ENCODE measurements around the gene SNX2. TPM values are rescaled to one million over a fixed set of nuclear protein-coding genes. Genes with fewer than 3 reads are reported as not detected.
A peak's percentile ranks its signal among the peaks of the same experiment; 100 is the strongest.
"Not testable (repeated sequence)": the region's sequence is repeated elsewhere in the genome, so short reads cannot be mapped to it uniquely, and the experiment has no call there.

Gene SNX2
- total and polyA plus RNA-seq, 2 experiments from 2014 or later, result 56.5 to 62.5 TPM

GRCh38 chr5:122849771-122850170 lies 74.9 kb downstream of the SNX2 start:
- no peak for TF ChIP-seq EZH2phosphoT487 (IDR thresholded peaks at IDR 0.05; ENCODE audit: insufficient read depth, low read depth)
- TF ChIP-seq EZH2 (IDR thresholded peaks at IDR 0.05; ENCODE audit: insufficient read depth, poor library complexity, severe bottlenecking), result no peak
- Histone ChIP-seq H3K79me2 (ENCODE audit: insufficient read depth) (peaks cover 82% of the 10 kb centered on the region), H3K9ac (no peak overlapping the region), H3K9me3 (ENCODE audit: low read depth) (no peaks in the 10 kb centered on the region), H3F3A (ENCODE audit: insufficient read depth) (peaks cover 11% of the 10 kb centered on the region), H2AFZ (no peak overlapping the region), H3K4me3 (no peak overlapping the region; the same call in 1 of the 2 replicates), H3K36me3 (ENCODE audit: low read depth) (peaks cover 5% of the 10 kb centered on the region; the same call in 1 of the 2 replicates), H3K4me1 (ENCODE audit: insufficient read depth) (peaks cover 29% of the 10 kb centered on the region), H3K9me2 (ENCODE audit: insufficient read depth) (no peaks in the 10 kb centered on the region), H3K27me3 (replicated peaks; ENCODE audit: insufficient read depth) (no peaks in the 10 kb centered on the region), H3K4me2 (ENCODE audit: unreplicated experiment) (no peak overlapping the region), H4K20me1 (ENCODE audit: insufficient read depth) (no peaks in the 10 kb centered on the region; the same call in 1 of the 2 replicates), H3K27ac (no peak overlapping the region)
- peak; percentile 20 for DNase-seq
- WGBS, 2 experiments (ENCODE audit: low coverage in 1 of 2, low lambda C conversion rate in 2 of 2, missing lambda C conversion rate in 2 of 2), result 88 to 93% methylated on average over 1 of the region's 1 CpG
- in situ Hi-C loops (cut with MboI), result no loop called here

DNA sequence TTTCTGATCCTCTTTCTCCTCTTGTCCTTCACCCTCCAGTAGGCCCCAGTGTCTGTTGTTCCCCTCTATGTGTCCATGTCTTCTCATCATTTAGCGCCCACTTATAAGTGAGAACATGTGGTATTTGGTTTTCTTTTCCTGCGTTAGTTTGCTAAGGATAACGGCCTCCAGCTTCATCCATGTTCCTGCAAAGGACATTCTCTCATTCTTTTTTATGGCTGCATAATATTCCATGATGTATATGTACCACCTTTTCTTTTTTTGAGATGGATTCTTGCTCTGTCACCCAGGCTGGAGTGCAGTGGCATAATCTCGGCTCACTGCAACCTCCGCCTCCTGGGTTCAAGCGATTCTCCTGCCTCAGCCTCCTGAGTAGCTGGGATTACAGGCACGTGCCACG lies 82.7 kb downstream of the SNX2 start:
- in situ Hi-C loops (cut with MboI); H4K20me1 ChIP-seq (ENCODE audit: insufficient read depth); DNase-seq: not testable (repeated sequence)

GRCh38 chr5:122858451-122858850 lies 83.6 kb downstream of the SNX2 start:
- Histone ChIP-seq H3K9ac (no peak overlapping the region), H3K27ac (no peak overlapping the region), H3K36me3 (ENCODE audit: low read depth) (peaks cover 14% of the 10 kb centered on the region; the same call in 1 of the 2 replicates), H3K4me1 (ENCODE audit: insufficient read depth) (peaks cover 5% of the 10 kb centered on the region; the same call in 1 of the 2 replicates), H3K9me2 (ENCODE audit: insufficient read depth) (no peaks in the 10 kb centered on the region), H3K4me2 (ENCODE audit: unreplicated experiment) (no peak overlapping the region), H3K79me2 (ENCODE audit: insufficient read depth) (peaks cover 95% of the 10 kb centered on the region), H3K4me3 (no peak overlapping the region), H2AFZ (no peak overlapping the region), H3K9me3 (ENCODE audit: low read depth) (no peaks in the 10 kb centered on the region), H3F3A (ENCODE audit: insufficient read depth) (no peaks in the 10 kb centered on the region), H4K20me1 (ENCODE audit: insufficient read depth) (peaks cover 3% of the 10 kb centered on the region), H3K27me3 (replicated peaks; ENCODE audit: insufficient read depth) (no peaks in the 10 kb centered on the region)
- WGBS, 2 experiments (ENCODE audit: low coverage in 1 of 2, low lambda C conversion rate in 2 of 2, missing lambda C conversion rate in 2 of 2), result 47 to 74% methylated on average over 1 of the region's 1 CpG
- in situ Hi-C loops (cut with MboI), result no loop called here
- TF ChIP-seq EZH2 (IDR thresholded peaks at IDR 0.05; ENCODE audit: insufficient read depth, poor library complexity, severe bottlenecking) (no peak), EZH2phosphoT487 (IDR thresholded peaks at IDR 0.05; ENCODE audit: insufficient read depth, low read depth) (no peak)
- DNase-seq, result peak; percentile 45

More for the DNA sequence above, 82.7 kb downstream of the SNX2 start:
- H3K4me3 ChIP-seq; H3K27me3 ChIP-seq (replicated peaks; ENCODE audit: insufficient read depth); H3K9me2 ChIP-seq (ENCODE audit: insufficient read depth); H3K4me2 ChIP-seq (ENCODE audit: unreplicated experiment); H3K4me1 ChIP-seq (ENCODE audit: insufficient read depth); H3K9ac ChIP-seq; H3F3A ChIP-seq (ENCODE audit: insufficient read depth); H2AFZ ChIP-seq; H3K9me3 ChIP-seq (ENCODE audit: low read depth); H3K27ac ChIP-seq: not testable (repeated sequence)
- WGBS, 2 experiments (ENCODE audit: low coverage in 1 of 2, low lambda C conversion rate in 2 of 2, missing lambda C conversion rate in 2 of 2), result 97 to 99% methylated on average over 8 of the region's 8 CpGs
- Histone ChIP-seq H3K79me2 (ENCODE audit: insufficient read depth) (peaks cover 97% of the 10 kb centered on the region), H3K36me3 (ENCODE audit: low read depth) (peaks cover 14% of the 10 kb centered on the region; the same call in 1 of the 2 replicates)

DNA sequence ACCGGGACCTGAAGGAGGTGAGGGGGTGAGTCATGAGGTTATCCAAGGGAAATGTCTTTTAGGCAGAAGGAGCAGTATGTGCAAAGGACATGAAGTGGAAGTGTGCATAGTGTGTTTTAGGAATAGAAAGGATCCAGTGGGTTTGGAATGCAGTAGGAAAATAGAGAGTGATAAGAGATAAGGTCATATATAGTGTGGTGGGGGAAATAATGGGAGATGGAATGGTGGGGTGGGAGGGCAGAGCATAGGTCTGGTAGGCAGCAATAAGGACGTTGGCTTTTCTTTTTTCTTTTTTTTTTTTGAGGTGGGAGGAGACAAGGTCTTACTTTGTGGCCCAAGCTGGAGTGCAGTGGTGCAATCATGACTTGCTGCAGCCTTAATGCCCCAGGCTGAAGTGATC lies 88.4 kb downstream of the SNX2 start:
- in situ Hi-C loops (cut with MboI), result no loop called here
- peaks cover 3% of the 10 kb centered on the region; the same call in 1 of the 2 replicates for H4K20me1 ChIP-seq (ENCODE audit: insufficient read depth)
- 67 to 86% methylated on average over 2 of the region's 2 CpGs for WGBS, 2 experiments (ENCODE audit: low coverage in 1 of 2, low lambda C conversion rate in 2 of 2, missing lambda C conversion rate in 2 of 2)
- peaks cover 10% of the 10 kb centered on the region for H3K4me1 ChIP-seq (ENCODE audit: insufficient read depth)
- H3K36me3 ChIP-seq (ENCODE audit: low read depth), result no peaks in the 10 kb centered on the region
- no peak for DNase-seq
- H3K4me3 ChIP-seq, result no peak overlapping the region
- no peaks in the 10 kb centered on the region for H3K27me3 ChIP-seq (replicated peaks; ENCODE audit: insufficient read depth)
- peaks cover 81% of the 10 kb centered on the region for H3K79me2 ChIP-seq (ENCODE audit: insufficient read depth)
- no peak overlapping the region for H3K4me2 ChIP-seq (ENCODE audit: unreplicated experiment)
- no peaks in the 10 kb centered on the region; the same call in 1 of the 2 replicates for H3K9me2 ChIP-seq (ENCODE audit: insufficient read depth)
- H2AFZ ChIP-seq, result no peak overlapping the region
- no peak overlapping the region for H3K9ac ChIP-seq
- no peak overlapping the region for H3K27ac ChIP-seq
- no peaks in the 10 kb centered on the region for H3F3A ChIP-seq (ENCODE audit: insufficient read depth)
- no peaks in the 10 kb centered on the region for H3K9me3 ChIP-seq (ENCODE audit: low read depth)
- TF ChIP-seq EZH2phosphoT487 (IDR thresholded peaks at IDR 0.05; ENCODE audit: insufficient read depth, low read depth) (no peak), EZH2 (IDR thresholded peaks at IDR 0.05; ENCODE audit: insufficient read depth, poor library complexity, severe bottlenecking) (no peak)

DNA sequence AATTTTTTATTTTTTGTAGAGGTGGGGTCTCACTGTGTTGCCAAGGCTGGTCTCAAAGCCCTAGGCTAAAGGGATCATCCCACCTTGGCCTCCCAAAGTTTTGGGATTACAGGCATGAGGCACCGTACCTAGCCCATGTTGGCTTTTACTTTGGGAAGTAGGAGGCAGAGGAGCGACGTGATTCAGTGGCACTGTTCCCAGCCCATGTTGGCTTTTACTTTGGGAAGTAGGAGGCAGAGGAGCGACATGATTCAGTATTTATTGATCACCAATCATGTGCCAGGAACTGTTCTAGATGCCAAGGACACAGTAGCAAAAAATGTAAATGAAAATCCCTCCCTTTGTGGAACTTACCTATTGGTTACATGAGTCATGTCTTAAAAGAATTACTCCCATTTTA lies 88.8 kb downstream of the SNX2 start:
- H3K79me2 ChIP-seq (ENCODE audit: insufficient read depth), result peaks cover 81% of the 10 kb centered on the region
- no peak for TF ChIP-seq EZH2phosphoT487 (IDR thresholded peaks at IDR 0.05; ENCODE audit: insufficient read depth, low read depth)
- TF ChIP-seq EZH2 (IDR thresholded peaks at IDR 0.05; ENCODE audit: insufficient read depth, poor library complexity, severe bottlenecking), result no peak
- no peaks in the 10 kb centered on the region for H3F3A ChIP-seq (ENCODE audit: insufficient read depth)

More for the DNA sequence above, 88.8 kb downstream of the SNX2 start:
- DNase-seq, result no peak
- H3K4me3 ChIP-seq, result no peak overlapping the region
- H3K27me3 ChIP-seq (replicated peaks; ENCODE audit: insufficient read depth), result no peaks in the 10 kb centered on the region
- no peak overlapping the region for H3K9ac ChIP-seq
- 98% methylated on average over 4 of the region's 4 CpGs for WGBS, 2 experiments (ENCODE audit: low coverage in 1 of 2, low lambda C conversion rate in 2 of 2, missing lambda C conversion rate in 2 of 2)
- no peak overlapping the region for H3K4me2 ChIP-seq (ENCODE audit: unreplicated experiment)
- H3K9me3 ChIP-seq (ENCODE audit: low read depth), result no peaks in the 10 kb centered on the region
- H2AFZ ChIP-seq, result no peak overlapping the region
- H3K27ac ChIP-seq, result no peak overlapping the region
- H4K20me1 ChIP-seq (ENCODE audit: insufficient read depth), result peaks cover 3% of the 10 kb centered on the region; the same call in 1 of the 2 replicates
- H3K4me1 ChIP-seq (ENCODE audit: insufficient read depth), result peaks cover 6% of the 10 kb centered on the region; the same call in 1 of the 2 replicates
- H3K36me3 ChIP-seq (ENCODE audit: low read depth), result 0 out of 2 replicates have a peak, but pooled peaks cover 4% of the 10 kb centered on the region
- H3K9me2 ChIP-seq (ENCODE audit: insufficient read depth), result no peaks in the 10 kb centered on the region; the same call in 1 of the 2 replicates
- in situ Hi-C loops (cut with MboI), result no loop called here
